Measurements from ENCODE around the gene RASAL2.
"Not testable (repeated sequence)": the region's sequence is repeated elsewhere in the genome, so short reads cannot be mapped to it uniquely, and the experiment has no call there.

RASAL2 gene

GRCh38 chr1:178241837-178242236 is 147.9 kb downstream of the RASAL2 start:
- DNase-seq, result no peak

GRCh38 chr1:178243119-178243518 is 149.2 kb downstream of the RASAL2 start:
- DNase-seq, result no peak

DNA sequence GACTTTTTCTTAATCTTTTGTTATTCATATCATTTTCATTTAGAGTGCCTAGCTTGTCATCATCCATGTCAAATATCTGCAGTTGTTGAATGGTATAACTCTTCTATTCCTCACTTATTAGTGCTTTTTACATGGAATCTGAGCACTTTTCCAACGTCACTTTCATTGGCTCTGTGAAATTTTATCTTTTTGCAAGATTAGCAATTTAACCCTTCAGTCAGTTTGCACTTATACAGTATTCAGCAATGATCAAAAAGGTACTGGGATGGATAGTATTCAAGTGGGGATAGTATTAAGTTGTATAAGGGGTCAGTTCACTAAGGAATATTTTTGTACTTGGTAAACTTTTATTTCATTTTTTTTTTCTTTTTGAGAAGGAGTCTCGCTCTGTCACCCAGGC is 150.0 kb downstream of the RASAL2 start:
- no peak for DNase-seq

DNA sequence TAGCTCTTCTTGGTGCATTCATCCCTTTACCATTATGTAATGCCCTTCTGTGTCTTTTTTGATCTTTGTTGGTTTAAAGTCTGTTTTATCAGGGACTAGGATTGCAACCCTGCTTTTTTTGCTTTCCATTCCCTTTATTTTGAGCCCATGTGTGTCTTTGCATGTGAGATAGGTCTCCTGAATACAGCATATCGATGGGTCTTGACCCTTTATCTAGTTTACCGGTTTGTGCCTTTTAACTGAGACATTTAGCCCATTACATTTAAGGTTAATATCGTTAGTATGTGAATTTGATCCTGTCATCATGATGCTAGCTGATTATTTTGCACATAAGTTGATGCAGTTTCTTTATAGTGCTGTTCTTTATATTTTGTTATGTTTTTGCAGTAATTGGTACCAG is 154.4 kb downstream of the RASAL2 start:
- DNase-seq, result not testable (repeated sequence)

DNA sequence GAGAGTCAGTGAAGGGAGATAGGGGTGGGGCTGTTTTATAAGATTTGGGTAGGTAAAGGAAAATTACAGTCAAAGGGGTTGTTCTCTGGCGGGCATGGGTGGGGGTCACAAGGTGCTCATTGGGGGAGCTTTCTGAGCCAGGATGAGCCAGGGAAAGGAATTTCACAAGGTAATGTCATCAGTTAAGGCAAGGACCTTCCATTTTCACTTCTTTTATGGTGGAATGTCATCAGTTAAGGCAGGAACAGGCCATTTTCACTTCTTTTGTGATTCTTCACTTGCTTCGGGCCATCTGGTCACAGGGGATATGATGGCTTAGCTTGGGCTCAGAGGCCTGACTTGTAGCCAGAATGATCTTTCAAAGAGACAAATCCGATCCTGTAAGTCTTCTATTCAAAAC is 159.7 kb downstream of the RASAL2 start:
- DNase-seq, result not testable (repeated sequence)

DNA sequence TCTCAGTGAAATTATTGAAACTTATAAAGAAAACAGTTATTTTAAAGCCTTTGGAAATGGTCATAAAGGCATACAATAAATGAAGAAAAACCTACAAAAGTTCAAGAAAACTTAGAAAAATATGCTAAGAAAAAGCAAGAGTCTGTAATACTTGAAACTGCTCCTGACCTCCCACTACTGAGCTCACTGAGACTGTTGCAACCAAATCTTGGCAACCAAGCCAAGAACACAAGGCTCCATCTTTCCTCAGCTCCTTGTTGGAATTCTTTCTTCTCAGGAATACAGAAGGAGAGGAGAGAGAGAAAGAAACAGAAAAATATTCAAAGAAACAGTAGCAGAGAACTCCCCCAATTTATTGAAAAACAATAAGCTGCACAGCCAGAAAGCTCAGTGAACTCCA is 160.5 kb downstream of the RASAL2 start:
- DNase-seq, result no peak

DNA sequence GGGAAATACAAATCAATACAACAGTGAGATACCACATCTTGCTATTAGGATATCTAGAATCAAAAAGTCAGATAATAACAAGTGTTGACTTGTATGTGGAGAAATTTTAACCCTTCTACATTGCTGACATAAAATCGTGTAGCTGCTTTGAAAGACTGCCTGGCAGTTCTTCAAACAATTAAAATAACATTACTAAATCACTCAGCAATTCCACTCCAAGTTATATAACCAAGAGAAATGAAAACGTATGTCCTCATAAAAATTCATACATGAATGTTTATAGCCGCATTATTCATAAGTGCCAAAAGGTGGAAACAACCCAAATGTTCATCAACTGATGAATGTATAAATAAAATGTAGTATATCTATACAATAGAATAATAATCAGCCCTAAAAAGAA is 164.6 kb downstream of the RASAL2 start:
- no peak for DNase-seq

DNA sequence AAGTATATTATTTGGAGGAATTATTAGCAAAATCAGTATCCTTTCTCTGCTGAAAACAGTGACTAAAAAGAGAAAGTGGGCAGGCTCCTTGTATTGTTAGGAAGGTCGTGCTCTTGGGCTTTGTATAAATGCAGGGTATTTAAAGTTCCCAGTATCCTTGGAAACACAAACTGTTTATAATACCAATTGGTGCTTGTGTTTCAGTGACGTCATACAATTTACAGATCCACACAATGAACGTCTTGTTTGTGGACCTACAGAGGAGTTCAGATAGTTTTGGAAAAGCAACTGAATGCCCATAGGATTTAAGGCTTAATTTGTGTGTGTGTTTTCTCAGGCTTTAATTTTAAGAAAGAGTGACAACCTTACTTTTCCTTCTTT is 168.2 kb downstream of the RASAL2 start:
- DNase-seq, result no peak

DNA sequence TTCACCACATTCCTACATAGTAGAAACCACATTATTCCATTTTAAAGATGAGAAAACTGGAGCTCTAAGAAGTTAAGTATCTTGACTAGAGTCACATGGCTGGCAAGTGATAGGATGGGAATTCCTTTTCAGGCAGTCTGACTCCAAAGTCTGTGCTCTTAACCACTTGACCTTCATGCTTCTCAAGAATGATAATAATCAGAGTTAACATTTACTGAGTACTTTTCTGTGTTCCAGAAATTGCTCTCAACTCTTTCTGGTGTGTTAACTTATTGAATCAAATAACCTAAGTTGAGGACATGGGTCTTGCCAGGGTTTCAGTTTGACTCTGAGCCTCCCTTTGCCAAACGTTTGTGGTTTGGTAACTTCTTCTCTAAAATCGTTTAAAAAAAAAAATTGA is 169.4 kb downstream of the RASAL2 start:
- no peak for DNase-seq

DNA sequence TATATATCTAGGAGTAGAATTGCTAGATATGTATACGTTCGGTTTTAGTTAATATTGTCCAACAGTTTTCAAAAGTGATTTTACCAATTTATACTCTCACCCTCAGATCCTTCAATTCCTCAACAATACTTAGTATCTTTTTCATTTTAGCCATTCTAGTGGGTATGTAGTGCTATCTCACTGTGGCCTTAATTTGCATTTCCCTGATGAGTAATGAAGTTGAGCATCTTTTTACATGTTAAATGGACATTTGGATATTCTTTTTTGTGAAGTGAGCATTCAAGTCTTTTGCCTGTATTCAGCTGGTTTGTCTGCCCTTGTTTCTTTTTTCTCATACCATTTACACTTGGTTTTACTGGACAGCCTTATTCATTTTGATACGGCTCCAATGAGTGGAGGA is 172.2 kb downstream of the RASAL2 start:
- no peak for DNase-seq

DNA sequence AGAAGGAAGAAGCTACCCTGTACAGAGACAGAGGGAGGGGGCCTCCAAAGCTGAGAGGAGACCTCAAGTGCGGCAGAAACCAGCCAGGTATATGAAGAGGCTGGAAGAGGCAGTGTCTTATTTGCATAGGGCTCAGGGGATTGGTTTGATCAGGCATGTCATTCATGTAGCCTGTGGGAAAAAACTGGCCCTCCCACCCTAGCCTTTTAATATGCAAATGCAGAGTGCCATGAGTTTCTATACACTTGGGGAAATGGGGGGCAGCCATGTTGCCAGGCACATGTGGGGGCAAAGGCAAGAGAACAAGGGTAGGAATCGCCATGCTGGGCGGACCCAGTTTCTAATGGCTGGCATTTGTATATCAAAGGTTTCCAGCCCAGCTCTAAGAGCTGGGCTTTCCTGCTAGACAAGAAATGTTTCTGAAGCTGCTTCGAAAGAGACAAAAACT is 172.7 kb downstream of the RASAL2 start:
- DNase-seq, result no peak

DNA sequence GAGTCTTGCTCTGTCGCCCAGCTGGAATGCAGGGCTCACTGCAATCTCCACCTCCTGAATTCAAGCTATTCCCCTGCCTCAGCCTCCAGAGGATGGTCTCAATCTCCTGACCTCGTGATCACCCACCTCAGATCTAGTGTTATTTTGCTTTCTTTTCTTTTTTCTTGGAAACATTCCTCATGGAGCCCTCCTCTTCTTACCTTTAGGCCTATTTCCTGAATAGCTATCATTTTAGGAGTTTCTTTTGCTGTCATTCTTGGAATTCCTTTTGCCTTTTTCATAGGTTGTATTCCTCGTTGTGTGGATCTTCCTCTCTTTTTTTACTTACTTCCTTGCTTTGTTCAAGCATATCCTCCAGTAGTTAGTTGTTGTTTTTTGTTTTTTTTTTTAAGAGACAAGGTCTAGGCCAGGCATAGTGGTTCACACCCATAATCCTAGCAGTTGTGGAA is 173.8 kb downstream of the RASAL2 start:
- DNase-seq, result no peak

DNA sequence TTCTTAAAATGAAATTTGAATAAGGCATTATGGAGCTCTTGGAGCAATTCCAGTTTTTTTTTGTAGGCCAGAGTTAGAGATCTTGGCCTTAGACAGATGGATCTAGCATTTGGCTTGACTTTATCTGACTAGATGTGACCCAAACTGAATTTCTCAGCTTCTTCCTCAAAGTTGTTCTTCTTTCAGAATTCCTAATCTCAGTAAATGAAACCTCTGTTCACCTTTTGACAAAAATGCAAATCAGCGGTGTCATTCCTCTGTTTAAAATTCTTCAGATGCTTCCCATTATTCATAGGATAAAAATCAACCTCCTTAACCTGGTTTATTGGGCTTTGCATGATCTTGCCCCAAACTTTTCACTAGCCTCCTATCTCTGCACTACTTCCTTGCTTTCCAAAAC is 177.6 kb downstream of the RASAL2 start:
- peak in 1 of 2 experiments; percentile 29 for DNase-seq

DNA sequence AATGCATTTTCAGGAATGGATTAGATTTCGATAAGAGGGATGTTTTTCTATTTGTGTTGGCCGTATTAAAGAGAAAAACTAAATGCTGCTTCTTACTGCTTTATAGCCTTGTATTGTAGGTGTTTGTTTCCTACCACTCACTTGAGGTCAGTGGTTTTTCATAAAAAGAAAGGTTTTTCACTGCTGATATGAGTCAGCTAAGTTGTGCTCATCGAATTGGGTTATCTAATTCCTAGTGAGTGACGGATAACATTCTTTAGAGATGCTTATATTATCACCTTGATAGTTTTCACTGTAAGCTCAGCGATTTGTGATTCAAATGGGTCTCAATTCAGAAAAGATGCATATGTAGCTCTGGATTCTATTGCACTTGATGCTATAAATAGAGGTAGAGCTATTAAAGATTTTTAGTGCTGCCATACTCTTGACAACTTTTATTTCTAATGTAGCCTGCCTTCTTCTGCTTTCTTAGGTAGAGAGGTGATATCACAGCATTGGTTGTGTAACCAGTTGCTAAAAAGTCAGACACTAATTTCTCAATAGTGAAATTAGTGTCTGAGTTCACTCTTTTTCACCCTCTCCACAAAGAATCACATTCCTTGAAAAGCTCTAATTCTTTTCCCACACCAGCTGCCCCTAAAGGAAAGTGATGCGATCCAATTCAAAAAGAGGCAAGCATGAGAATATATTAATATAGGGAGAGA is 180.0 kb downstream of the RASAL2 start:
- no peak for DNase-seq

DNA sequence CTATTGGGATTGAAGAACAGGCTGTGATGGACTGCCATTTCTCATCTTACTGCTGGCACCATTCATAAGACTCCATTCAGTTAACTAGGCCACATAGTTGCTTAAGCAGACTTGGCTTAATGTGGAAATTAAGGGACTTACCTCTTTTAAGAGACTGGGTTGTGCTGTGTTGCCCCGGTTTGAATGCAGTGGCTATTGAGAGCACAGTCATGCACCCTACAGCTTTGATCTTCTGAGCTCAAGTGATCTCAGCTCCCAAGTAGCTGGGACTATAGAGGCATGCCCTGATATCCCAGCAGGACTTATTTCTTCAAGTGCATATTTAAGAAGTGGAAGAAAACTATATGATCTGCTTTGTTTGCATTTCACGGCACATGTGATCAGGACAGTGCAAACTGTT is 181.1 kb downstream of the RASAL2 start:
- no peak for DNase-seq

DNA sequence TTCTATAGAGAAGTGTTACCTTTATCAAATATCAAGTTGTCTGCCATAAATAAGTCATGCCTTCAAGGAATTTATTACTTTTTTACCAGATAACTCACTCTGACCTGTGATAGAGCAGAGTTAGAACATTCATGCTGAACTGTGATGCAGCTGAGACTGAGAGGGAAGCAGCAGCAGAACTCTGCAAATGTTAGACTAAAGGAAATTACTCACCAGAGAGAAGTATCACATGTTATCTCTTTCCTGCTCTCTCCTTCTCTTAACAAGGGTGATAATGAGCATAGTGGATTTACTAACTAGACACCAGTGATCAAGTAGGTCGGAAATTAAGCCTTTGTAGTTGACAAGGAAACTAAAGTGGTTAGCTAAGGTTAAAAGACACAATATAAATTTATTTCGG is 181.6 kb downstream of the RASAL2 start:
- DNase-seq, result no peak

- no peak for DNase-seq
Measured at GRCh38 chr1:178277793-178278530, 184.1 kb downstream of the RASAL2 start.

DNA sequence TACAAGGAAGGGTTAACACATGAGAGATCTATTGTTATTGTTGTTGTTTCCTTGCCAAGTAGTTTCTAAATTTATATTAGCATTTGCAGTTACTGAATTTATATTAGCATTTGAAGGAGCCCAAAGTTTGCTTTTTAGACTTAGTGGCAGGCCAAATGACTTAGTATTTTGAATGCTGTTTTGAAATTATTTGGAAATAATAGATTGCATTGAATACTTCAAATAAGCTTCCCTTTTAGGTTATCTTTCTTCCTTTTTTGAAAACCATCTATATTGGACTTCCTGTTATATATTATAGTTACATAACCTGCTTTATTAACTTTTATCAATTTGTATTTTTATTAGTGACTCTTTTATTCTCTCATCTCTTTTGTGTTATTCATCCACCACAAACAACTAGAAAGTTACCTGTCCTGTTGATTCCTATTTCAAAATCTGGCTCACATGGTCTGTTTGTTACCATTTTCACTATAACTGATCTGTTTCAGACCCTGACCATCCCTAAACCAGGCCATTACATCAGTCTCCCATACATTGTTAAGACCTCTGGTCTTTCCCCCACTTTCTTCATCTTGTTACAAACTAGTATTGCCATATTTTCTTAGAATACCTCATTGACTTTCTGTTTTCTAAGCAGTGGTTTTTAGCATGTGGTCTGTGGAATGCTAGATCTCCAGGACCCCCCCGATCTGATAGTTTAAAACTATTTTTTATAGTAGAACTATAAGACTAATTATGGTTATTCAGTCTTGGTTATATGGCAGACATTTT is 185.2 kb downstream of the RASAL2 start:
- DNase-seq, result no peak

- peak in 1 of 2 experiments; percentile 60 for DNase-seq
Measured at GRCh38 chr1:178282949-178283367, 189.1 kb downstream of the RASAL2 start.

GRCh38 chr1:178283409-178283808 is 189.5 kb downstream of the RASAL2 start:
- no peak for DNase-seq

GRCh38 chr1:178284058-178284457 is 190.2 kb downstream of the RASAL2 start:
- DNase-seq, result no peak

DNA sequence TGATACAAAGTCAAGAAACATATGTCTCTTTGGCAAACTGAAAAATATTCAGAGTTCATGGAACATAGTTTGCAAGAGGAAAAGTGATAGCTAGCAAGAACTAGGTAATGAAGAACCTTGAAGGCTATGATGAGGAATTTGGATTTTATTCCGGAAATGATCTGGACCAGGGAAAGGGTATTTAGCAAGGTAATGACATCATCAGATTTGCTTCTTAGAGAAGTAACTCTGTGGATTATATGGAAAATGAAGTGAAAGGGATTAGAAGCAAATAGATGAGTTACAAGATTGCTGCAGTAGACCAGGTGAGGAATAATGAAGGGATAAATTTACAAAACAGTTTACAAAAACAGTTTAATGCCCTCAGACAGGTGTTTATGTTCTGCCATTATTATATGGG is 197.3 kb downstream of the RASAL2 start:
- DNase-seq, result no peak

DNA sequence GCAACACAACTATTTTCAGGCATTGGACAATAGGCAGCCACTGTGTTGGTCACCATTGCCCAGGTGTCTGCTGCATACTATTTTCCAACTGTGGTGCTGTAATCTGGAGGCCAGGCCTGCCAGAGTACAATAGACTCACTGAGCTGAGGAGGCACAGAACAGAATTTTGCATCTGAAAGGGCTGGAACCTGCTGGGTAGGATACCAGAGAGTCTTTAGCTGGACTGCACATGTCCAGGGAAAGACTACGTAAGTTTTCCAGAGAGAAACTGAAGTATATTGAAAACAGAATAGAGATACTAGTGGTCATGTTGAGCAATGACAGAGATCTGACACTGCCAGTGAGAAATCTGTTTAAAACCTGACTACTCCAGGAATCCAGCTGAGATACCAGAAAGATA is 200.8 kb downstream of the RASAL2 start:
- DNase-seq, result no peak

DNA sequence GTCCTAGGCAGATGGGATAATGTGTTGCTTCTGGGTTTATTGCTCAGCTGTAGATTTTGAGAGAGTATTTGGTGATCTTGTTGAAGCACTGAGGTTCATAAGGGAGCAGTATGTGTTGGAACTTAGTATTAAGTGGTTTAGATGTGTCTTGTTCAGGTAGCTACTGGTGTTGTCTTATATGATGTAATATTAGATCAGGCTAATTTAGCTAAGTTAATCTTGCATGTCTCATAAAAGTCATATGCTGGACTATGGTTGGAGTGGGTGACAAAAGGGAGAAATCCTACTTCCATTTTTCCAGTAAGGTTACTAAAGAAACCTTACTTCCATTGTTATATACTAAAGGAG is 206.4 kb downstream of the RASAL2 start:
- no peak for DNase-seq

Measured in NCI-H446 (cell line).